Activated T-cell treated with anti-CD3 and anti-CD28 coated beads, Interleukin-2, amount 50 U/mL, for 24 hours (primary cell): ENCODE measurements around the gene USP38.
"Not testable (repeated sequence)": the region's sequence is repeated elsewhere in the genome, so short reads cannot be mapped to it uniquely, and the experiment has no call there.

Source experiments
- DNase-seq: peaks from one replicate; pipeline ENCODE4 v3.0.0-alpha.2; 2020
- H3K27ac Mint-ChIP-seq: 2 replicates; pipeline ENCODE4 v1.8.0; 2020; ENCODE audit warnings: mild to moderate bottlenecking, mixed read lengths
- H3K27me3 Mint-ChIP-seq: 2 replicates; pipeline ENCODE4 v1.8.0; 2020; ENCODE audit warnings: mixed read lengths
- H3K36me3 Mint-ChIP-seq: 2 replicates; pipeline ENCODE4 v1.8.0; 2020; ENCODE audit warnings: low read depth, mixed read lengths
- H3K4me1 Mint-ChIP-seq: 2 replicates; pipeline ENCODE4 v1.8.0; 2020; ENCODE audit warnings: low read depth, mixed read lengths
- H3K4me3 Mint-ChIP-seq: 2 replicates; pipeline ENCODE4 v1.8.0; 2020; ENCODE audit warnings: mild to moderate bottlenecking, moderate library complexity, mixed read lengths
- H3K9me3 Mint-ChIP-seq: 2 replicates; pipeline ENCODE4 v1.8.0; 2020; ENCODE audit warnings: mixed read lengths

The USP38 gene, protein sequence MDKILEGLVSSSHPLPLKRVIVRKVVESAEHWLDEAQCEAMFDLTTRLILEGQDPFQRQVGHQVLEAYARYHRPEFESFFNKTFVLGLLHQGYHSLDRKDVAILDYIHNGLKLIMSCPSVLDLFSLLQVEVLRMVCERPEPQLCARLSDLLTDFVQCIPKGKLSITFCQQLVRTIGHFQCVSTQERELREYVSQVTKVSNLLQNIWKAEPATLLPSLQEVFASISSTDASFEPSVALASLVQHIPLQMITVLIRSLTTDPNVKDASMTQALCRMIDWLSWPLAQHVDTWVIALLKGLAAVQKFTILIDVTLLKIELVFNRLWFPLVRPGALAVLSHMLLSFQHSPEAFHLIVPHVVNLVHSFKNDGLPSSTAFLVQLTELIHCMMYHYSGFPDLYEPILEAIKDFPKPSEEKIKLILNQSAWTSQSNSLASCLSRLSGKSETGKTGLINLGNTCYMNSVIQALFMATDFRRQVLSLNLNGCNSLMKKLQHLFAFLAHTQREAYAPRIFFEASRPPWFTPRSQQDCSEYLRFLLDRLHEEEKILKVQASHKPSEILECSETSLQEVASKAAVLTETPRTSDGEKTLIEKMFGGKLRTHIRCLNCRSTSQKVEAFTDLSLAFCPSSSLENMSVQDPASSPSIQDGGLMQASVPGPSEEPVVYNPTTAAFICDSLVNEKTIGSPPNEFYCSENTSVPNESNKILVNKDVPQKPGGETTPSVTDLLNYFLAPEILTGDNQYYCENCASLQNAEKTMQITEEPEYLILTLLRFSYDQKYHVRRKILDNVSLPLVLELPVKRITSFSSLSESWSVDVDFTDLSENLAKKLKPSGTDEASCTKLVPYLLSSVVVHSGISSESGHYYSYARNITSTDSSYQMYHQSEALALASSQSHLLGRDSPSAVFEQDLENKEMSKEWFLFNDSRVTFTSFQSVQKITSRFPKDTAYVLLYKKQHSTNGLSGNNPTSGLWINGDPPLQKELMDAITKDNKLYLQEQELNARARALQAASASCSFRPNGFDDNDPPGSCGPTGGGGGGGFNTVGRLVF

DNA sequence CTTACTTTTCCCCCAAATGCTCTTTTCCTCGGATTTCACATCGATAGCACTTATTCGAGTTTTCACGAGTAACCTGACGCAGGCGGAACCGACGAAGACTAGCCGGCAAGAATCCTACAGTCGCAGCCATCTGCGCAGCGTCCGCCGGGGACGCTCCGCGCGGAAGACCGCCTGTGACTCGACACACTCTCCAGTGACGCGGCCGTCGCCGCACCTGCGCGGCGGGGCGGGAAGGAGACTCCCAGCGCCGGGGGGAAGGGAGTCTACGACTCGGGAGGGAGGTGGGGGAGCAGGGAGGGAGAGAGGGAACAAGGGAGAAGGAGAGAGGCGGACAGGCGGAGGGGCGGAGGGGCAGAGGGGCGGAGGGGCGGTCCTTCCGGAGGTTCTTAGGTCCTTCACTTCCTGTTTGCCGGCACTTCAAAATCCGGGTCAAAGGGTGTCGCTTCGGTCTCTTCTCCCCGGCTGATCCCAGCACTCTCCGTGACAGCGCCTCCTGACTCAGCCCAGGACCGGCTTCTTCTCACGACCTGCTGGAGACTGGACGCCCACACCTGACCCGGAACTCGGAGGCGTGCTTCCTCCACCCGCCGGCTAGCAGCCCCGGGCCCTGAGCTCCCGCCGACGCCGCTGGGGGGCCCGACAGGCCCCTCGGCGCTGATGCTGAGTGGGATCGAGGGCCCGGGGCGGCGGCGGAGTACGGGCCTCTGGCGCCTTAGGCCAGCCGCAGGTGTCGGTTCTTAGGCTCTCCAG, at the start of gene USP38:
Gene USP38, plus strand, starts transcription at position 415 of the 750 bp plus-strand sequence. CDS start 534 bp downstream, outside the sequence.
- H3K4me3 Mint-ChIP-seq: peak within 1 kb of the TSS; percentile 83
- peak within 1 kb of the TSS; percentile 96 for H3K27ac Mint-ChIP-seq
- no peaks in the 10 kb centered on the region for H3K27me3 Mint-ChIP-seq
- H3K4me1 Mint-ChIP-seq: peaks cover 45% of the 10 kb centered on the region
- DNase-seq: peak; percentile 90
- peaks cover 53% of the 10 kb centered on the region for H3K36me3 Mint-ChIP-seq
- H3K9me3 Mint-ChIP-seq: no peaks in the 10 kb centered on the region

DNA sequence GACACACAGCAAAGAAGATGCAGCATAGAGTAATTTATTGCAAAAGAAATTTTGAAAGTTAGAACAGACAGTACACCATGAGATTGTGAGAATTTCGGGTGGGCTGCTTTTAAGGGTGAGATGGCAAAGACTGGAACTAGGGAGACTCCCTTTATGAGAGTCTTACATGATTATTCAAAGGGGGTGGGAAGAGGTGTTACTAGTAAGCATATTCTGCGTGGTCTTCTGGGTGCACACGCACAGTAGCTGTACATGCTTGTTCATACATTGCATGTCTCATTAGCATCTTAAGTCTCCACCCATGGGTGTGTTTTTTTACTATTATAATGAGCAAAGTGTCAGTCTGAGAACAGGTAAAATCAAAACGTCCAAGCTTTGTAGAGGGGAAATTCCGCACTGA, 49.4 kb upstream of the USP38 start:
- H3K36me3 Mint-ChIP-seq: no peaks in the 10 kb centered on the region
- no peaks in the 10 kb centered on the region for H3K27me3 Mint-ChIP-seq
- no peak overlapping the region for H3K27ac Mint-ChIP-seq
- H3K9me3 Mint-ChIP-seq: no peaks in the 10 kb centered on the region
- DNase-seq: no peak
- no peaks in the 10 kb centered on the region for H3K4me1 Mint-ChIP-seq
- H3K4me3 Mint-ChIP-seq: no peak overlapping the region

- no peaks in the 10 kb centered on the region for H3K4me1 Mint-ChIP-seq
- H3K9me3 Mint-ChIP-seq: peaks cover 25% of the 10 kb centered on the region
- no peaks in the 10 kb centered on the region for H3K27me3 Mint-ChIP-seq
- no peak overlapping the region for H3K4me3 Mint-ChIP-seq
- DNase-seq: no peak
- H3K36me3 Mint-ChIP-seq: no peaks in the 10 kb centered on the region
- no peak overlapping the region for H3K27ac Mint-ChIP-seq
These were observed 44.0 kb upstream of the USP38 start for GRCh38 chr4:143140696-143141095.

DNA sequence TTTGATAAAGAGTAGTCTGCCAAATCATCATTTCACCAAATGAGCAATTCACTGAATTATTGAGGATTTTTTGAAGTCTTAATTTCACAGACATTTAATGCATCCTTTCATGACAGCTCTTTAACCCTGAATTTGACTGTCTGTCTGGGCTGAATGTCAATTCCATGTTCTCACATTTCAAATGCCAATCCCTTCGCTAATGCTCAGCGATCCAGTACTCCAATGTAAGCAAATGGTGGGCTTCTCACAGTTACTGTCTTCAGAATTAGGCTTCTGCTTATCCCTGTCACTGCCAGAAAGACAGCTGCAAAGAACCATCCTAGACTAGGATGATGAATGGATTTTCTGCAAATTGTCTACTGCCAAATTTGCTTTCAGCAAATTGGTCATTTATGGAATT, 36.2 kb upstream of the USP38 start:
- Mint-ChIP-seq H3K4me3 (no peak overlapping the region), H3K9me3 (peaks cover 55% of the 10 kb centered on the region), H3K27ac (no peak overlapping the region), H3K36me3 (no peaks in the 10 kb centered on the region), H3K4me1 (no peaks in the 10 kb centered on the region), H3K27me3 (no peaks in the 10 kb centered on the region)
- no peak for DNase-seq

- no peak for DNase-seq
- H3K4me1 Mint-ChIP-seq: no peaks in the 10 kb centered on the region
- H3K4me3 Mint-ChIP-seq: no peak overlapping the region
- peaks cover 10% of the 10 kb centered on the region for H3K36me3 Mint-ChIP-seq
- peaks cover 50% of the 10 kb centered on the region for H3K9me3 Mint-ChIP-seq
- no peak overlapping the region for H3K27ac Mint-ChIP-seq
- H3K27me3 Mint-ChIP-seq: no peaks in the 10 kb centered on the region
These were observed 27.9 kb upstream of the USP38 start for GRCh38 chr4:143156853-143157252.

DNA sequence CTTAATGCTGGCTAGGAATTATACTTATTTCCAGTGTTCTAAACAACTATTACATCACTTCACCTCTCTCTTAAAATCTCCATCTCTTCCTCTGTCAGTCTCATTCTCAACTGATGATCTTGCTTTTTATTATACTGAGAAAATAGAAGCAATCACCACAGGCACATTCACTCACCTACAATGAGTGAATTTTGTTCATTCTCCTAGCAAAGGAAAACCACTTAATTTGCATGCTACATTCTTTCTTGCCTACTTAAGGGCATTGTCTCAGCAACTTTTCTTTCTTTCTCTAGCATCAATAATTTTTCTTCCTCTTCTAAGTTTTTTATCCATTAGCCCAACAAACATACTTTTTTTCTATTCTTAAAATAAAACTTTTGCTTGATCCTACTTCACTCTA, 21.1 kb upstream of the USP38 start:
- H3K27me3 Mint-ChIP-seq: no peaks in the 10 kb centered on the region
- H3K9me3 Mint-ChIP-seq: peaks cover 6% of the 10 kb centered on the region
- H3K27ac Mint-ChIP-seq: no peak overlapping the region
- no peak overlapping the region for H3K4me3 Mint-ChIP-seq
- DNase-seq: no peak
- no peaks in the 10 kb centered on the region for H3K4me1 Mint-ChIP-seq
- H3K36me3 Mint-ChIP-seq: peaks cover 10% of the 10 kb centered on the region

- not testable (repeated sequence) for H3K4me3 Mint-ChIP-seq
These were observed 18.0 kb upstream of the USP38 start for GRCh38 chr4:143166722-143167121.

DNA sequence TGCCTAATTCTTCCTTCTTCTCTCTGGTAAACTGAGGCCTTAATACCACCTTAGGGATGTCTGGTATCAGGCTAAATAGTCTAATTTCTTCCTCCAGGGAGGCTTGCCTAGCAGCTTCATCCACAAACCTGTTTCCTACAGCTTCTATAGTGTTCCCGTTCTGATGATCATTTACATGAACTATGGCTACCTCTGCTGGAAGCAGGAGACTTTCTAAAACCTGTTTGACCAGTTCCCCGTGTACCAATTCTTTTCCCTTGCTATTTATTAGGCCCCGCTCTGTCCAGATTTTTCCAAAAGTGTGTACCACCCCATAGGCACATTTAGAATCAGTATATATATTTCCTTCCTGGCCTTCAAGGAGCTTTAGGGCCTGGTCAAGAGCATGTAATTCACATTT, 5.8 kb upstream of the USP38 start:
- H3K4me3 Mint-ChIP-seq: no peak overlapping the region
- H3K36me3 Mint-ChIP-seq: peaks cover 22% of the 10 kb centered on the region
- H3K9me3 Mint-ChIP-seq: peaks cover 3% of the 10 kb centered on the region
- H3K4me1 Mint-ChIP-seq: peaks cover 22% of the 10 kb centered on the region
- no peak overlapping the region for H3K27ac Mint-ChIP-seq
- DNase-seq: no peak
- H3K27me3 Mint-ChIP-seq: no peaks in the 10 kb centered on the region

More at GRCh38 chr4:143166722-143167121, 18.0 kb upstream of the USP38 start:
- not testable (repeated sequence) for H3K27me3 Mint-ChIP-seq, H3K9me3 Mint-ChIP-seq, H3K36me3 Mint-ChIP-seq, H3K27ac Mint-ChIP-seq, DNase-seq, H3K4me1 Mint-ChIP-seq

DNA sequence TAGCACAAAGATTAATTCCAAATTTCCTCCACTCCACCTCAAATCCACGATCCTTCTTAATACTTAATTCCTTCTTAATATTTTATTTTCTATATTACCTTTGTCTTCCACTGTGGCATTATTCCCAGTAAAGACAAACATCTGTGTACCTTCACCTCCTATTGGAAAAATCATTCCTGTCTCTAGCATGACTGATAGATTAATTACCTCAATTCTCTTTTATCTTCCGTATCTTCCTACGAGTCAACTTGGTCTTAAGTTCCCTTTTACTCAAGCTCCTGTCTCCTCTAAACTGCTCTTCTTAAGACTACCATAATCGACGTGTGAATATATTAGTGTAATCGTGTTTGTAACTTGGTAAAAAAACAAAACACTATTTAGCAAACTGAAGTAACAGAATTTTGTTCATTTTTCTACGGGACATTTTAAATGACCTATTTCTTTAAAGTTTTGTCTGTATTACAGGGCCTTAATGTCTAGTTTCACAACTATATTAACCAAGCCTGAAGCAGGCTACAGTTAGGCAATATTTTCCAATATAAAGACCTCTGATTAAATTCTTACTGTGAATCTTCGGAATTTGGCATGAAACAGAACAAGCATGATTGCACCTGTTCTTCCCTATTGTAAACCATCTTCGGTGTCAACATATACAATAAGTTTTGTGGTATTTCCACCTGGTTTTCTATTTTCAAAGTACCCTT, 1.1 kb upstream of the USP38 start:
- DNase-seq: no peak
- H3K4me3 Mint-ChIP-seq: peak overlapping the region; percentile 83
- peaks cover 43% of the 10 kb centered on the region for H3K36me3 Mint-ChIP-seq
- no peaks in the 10 kb centered on the region for H3K9me3 Mint-ChIP-seq
- H3K4me1 Mint-ChIP-seq: peaks cover 37% of the 10 kb centered on the region
- peak overlapping the region; percentile 96 for H3K27ac Mint-ChIP-seq
- no peaks in the 10 kb centered on the region for H3K27me3 Mint-ChIP-seq

DNA sequence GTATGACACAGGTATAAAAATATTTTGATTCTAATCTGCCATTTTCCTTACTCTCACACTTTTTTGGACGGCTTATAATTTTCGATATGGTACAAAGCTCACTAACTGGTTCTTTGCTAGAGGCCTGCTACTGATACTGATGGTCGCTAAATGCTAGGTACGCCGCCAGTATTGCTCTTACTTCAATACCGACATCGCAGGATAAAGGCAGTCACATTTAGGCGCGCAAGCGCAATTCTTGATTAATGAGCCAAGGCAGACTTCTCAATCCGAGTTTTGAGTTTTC, 557 bp upstream of the USP38 start:
- DNase-seq: no peak
- Mint-ChIP-seq H3K27ac (peak overlapping the region; percentile 96), H3K36me3 (peaks cover 48% of the 10 kb centered on the region), H3K9me3 (no peaks in the 10 kb centered on the region), H3K4me1 (peaks cover 40% of the 10 kb centered on the region), H3K27me3 (no peaks in the 10 kb centered on the region), H3K4me3 (peak overlapping the region; percentile 83)

- no peak for DNase-seq
- Mint-ChIP-seq H3K36me3 (peaks cover 61% of the 10 kb centered on the region), H3K27ac (peak overlapping the region; percentile 96), H3K27me3 (no peaks in the 10 kb centered on the region), H3K4me3 (peak overlapping the region; percentile 83), H3K9me3 (no peaks in the 10 kb centered on the region), H3K4me1 (peaks cover 53% of the 10 kb centered on the region)
These were observed 763 bp downstream of the USP38 start for GRCh38 chr4:143185253-143186107.

DNA sequence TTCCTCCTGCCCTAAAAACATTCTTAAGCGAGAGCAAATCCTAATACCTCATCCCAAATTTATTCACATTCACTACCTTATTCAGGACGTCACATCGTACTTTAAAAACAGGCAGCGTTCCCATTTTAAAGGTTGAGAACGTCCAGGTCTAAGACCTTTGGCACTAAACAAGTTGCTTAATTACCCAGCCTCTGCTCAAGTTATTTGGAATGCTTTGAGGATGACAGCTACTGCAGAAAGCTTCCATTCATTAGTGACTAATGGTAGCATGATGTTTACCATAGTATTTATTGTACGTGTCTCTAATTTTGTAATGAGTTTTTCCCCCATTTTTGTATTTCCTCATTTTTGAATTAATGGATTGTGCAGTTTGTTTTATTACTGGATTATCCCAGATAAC, 1.5 kb downstream of the USP38 start:
- no peaks in the 10 kb centered on the region for H3K9me3 Mint-ChIP-seq
- DNase-seq: no peak
- peak overlapping the region; percentile 96 for H3K27ac Mint-ChIP-seq
- no peaks in the 10 kb centered on the region for H3K27me3 Mint-ChIP-seq
- H3K4me3 Mint-ChIP-seq: peak overlapping the region; percentile 83
- H3K36me3 Mint-ChIP-seq: peaks cover 65% of the 10 kb centered on the region
- H3K4me1 Mint-ChIP-seq: peaks cover 56% of the 10 kb centered on the region

DNA sequence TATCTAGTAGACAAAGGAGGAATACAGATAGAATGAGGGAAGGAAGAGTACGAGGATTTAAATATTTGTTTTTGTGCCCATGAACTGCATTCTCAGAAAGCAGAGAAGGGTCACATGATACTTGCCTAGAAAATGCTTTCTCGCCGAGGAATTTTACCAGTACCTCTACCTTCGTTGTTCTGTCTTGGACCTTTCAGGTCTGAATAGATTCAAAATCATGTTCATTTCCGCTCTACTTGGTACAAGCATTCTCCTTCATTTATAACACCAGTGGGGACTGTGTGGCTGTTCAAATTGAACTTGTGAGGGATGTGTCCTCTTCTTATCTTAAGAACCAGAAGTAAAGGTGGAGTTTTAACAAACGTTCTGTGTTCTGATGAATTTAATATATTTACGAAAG, 1.9 kb downstream of the USP38 start:
- H3K36me3 Mint-ChIP-seq: peaks cover 68% of the 10 kb centered on the region
- peak overlapping the region; percentile 96 for H3K27ac Mint-ChIP-seq
- no peaks in the 10 kb centered on the region for H3K27me3 Mint-ChIP-seq
- peaks cover 54% of the 10 kb centered on the region for H3K4me1 Mint-ChIP-seq
- no peaks in the 10 kb centered on the region for H3K9me3 Mint-ChIP-seq
- no peak for DNase-seq
- peak overlapping the region; percentile 83 for H3K4me3 Mint-ChIP-seq
